ENCODE measurements around the gene FAM98A. TPM values are rescaled to one million over a fixed set of nuclear protein-coding genes. Genes with fewer than 3 reads are reported as not detected.

The FAM98A gene
- 39.2 and 65.9 TPM in 2 replicates for total RNA-seq

DNA sequence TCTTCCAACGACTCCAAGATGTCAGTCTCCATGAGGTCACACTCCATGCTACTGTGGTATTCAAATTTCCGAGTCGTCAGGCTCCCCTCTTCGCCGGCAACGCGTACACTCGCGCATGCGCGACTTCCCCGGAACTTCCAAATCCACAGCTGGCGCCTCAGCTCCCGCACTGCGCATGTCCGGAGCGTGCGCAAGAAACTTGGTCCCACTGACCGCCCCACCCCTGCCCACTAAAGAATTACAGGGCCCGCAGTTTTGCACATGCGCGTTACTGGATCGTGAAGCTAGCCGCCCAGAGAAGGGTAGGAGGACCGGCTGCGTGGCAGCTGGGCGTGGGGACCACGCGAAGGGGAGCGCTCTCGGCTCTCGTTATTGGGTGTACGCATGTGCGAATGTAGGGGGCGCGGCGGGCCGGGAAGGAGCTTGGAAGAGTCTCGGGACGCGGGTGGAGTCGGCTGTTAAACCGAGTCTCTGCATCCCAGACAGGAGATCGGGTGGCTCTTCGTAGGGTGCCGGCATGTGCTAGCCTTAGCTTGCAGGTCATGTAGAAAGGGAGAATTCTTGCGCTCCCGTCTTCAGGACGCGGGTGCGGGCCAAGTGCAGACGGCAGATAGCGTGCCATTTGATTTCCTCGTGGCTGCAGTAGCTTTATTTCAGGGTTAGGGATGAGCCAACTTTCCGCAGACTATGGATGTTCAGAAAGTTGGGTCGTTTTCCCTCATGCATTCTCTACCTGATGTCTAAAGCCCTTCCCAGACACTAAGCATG, at the start of gene FAM98A:
Gene FAM98A, minus strand, starts transcription at position 125 of the 768 bp plus-strand sequence. Its CDS starts 78 bp downstream, at position 47.

Other genes with a start within 250 kb of the FAM98A start
- gene RASGRP3, start 122.7 kb downstream of the FAM98A start, total RNA-seq: 2.5 and 4.8 TPM in 2 replicates

Measured in regular cardiac myocyte (primary cell).